PC-3 (cell line): Measurements from ENCODE around the gene WDR33. TPM values are rescaled to one million over a fixed set of nuclear protein-coding genes. Genes with fewer than 3 reads are reported as not detected.

Experiments
- ATAC-seq: fragments of 200-7000 bp; cut with Tn5 transposase; 2 replicates; pipeline ENCODE4 v1.9.1; 2020; ENCODE audit warnings: mild to moderate bottlenecking, moderate library complexity
- BruUV-seq: library from RNA; stranded (reverse); fragments of 400-500 nt; replicated peaks from 2 replicates; lab custom pipeline; 2021; lab: Mats Ljungman, UMichigan
- CTCF ChIA-PET: fragments of 300-600 bp; sonication (Branson Sonifier 250); formaldehyde crosslinking; loops from one replicate; lab custom pipeline; 2022; ENCODE audit warnings: antibody characterized with exemption; lab: Charles Lee
- POLR2A ChIA-PET: fragments of 300-600 bp; sonication (Branson Sonifier 250); formaldehyde crosslinking; loops from one replicate; lab custom pipeline; 2022; ENCODE audit warnings: antibody characterized with exemption; ENCODE audit not compliant: unreplicated experiment; lab: Charles Lee
- DNase-seq: peaks from one replicate; pipeline ENCODE4 v3.0.0-alpha.2; 2015
- H2AFZ ChIP-seq: fragments of 300-600 bp; sonication (generic); 2 replicates; pipeline ENCODE4 v1.6.0; 2016; ENCODE audit warnings: antibody characterized with exemption, low read length
- H3F3A ChIP-seq: fragments of 300-600 bp; sonication (generic); one replicate; pipeline ENCODE4 v1.6.0; 2017; ENCODE audit warnings: antibody characterized with exemption, low read length, control low read depth, mild to moderate bottlenecking; ENCODE audit not compliant: unreplicated experiment
- H3K27ac ChIP-seq: fragments of 300-600 bp; sonication (generic); 2 replicates; pipeline ENCODE4 v1.5.1; 2016; ENCODE audit warnings: mild to moderate bottlenecking, low read length
- H3K27me3 ChIP-seq: fragments of 300-600 bp; sonication (generic); 2 replicates; pipeline ENCODE4 v1.6.1; 2016; ENCODE audit warnings: low read length, mixed read lengths
- H3K36me3 ChIP-seq: fragments of 300-600 bp; sonication (generic); 2 replicates; pipeline ENCODE4 v1.6.1; 2016; ENCODE audit warnings: low read depth, mixed run types, low read length, mixed read lengths
- H3K4me1 ChIP-seq: fragments of 300-600 bp; sonication (generic); 2 replicates; pipeline ENCODE4 v1.5.1; 2016; ENCODE audit warnings: low read length; ENCODE audit not compliant: insufficient read depth
- H3K4me2 ChIP-seq: fragments of 300-600 bp; sonication (generic); 2 replicates; pipeline ENCODE4 v1.6.0; 2016; ENCODE audit warnings: low read length
- H3K4me3 ChIP-seq: fragments of 300-600 bp; sonication (generic); 2 replicates; pipeline ENCODE4 v1.5.1; 2016; ENCODE audit warnings: mild to moderate bottlenecking, low read length, mixed read lengths
- H3K79me2 ChIP-seq: fragments of 300-600 bp; sonication (generic); 2 replicates; pipeline ENCODE4 v1.6.1; 2017; ENCODE audit warnings: low read length, mixed read lengths
- H3K9ac ChIP-seq: fragments of 300-600 bp; sonication (generic); 2 replicates; pipeline ENCODE4 v1.6.0; 2016; ENCODE audit warnings: mild to moderate bottlenecking, low read length
- H3K9me2 ChIP-seq: fragments of 300-600 bp; sonication (generic); replicated peaks from 2 replicates; pipeline ENCODE4 v1.6.1; 2016; ENCODE audit warnings: mixed run types, low read length, mixed read lengths
- H3K9me3 ChIP-seq: fragments of 300-600 bp; sonication (generic); 2 replicates; pipeline ENCODE4 v1.6.1; 2016; ENCODE audit warnings: low read length, mixed read lengths
- H4K20me1 ChIP-seq: fragments of 300-600 bp; sonication (generic); 2 replicates; pipeline ENCODE4 v1.6.1; 2016; ENCODE audit warnings: low read length, mixed read lengths
- CTCF ChIP-seq: fragments of 300-600 bp; sonication (generic); conservative IDR thresholded peaks from 2 replicates; pipeline ENCODE4 v1.5.1; 2017; ENCODE audit warnings: antibody characterized with exemption, low read depth, mild to moderate bottlenecking, low read length
- EZH2 ChIP-seq: fragments of 300-600 bp; sonication (generic); IDR thresholded peaks from one replicate; pipeline ENCODE4 v1.6.1; 2017; ENCODE audit warnings: antibody characterized with exemption, mild to moderate bottlenecking, low read length; ENCODE audit not compliant: unreplicated experiment
- EZH2phosphoT487 ChIP-seq: fragments of 300-600 bp; sonication (generic); IDR thresholded peaks from 2 replicates; pipeline ENCODE4 v1.6.1; 2018; ENCODE audit warnings: mild to moderate bottlenecking, antibody characterized with exemption, low read length, borderline replicate concordance
- intact Hi-C: fragments of 100-400 bp; cut with micrococcal nuclease; formaldehyde crosslinking; loops from 2 replicates; pipeline ENCODE4 v1.9.0; 2023
- total RNA-seq: library from RNA; depleted of rRNA; stranded (reverse); fragments of >200 nt; gene quantifications from 2 replicates; pipeline ENCODE4 v1.2.3, GENCODE V29; 2014

Gene WDR33
- total RNA-seq, 1 experiment from 2014 or later = 31.7 TPM

DNA sequence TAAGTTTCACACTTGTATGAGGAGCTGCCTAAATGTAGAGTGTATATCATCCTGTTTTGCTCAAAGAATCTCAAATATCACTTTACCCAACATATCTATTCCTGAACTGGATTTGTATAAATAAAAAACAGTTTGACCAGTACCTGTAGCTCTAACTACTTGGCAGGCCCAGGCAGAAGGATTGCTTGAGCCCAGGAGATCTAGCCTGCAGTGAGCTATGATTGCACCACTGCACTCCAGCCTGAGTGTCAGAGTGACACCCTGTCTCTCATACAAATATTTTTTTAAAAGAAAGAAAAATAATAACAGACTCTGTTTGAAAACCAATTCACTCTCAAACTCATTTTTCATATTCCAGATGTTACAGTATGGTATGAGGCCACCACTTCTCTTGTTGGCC lies 127.9 kb downstream of the WDR33 start:
- no peaks in the 10 kb centered on the region for H3K9me2 ChIP-seq
- BruUV-seq = no TSS peak
- 0 out of 2 replicates have a peak, but pooled peaks cover under 1% of the 10 kb centered on the region for H3K9me3 ChIP-seq
- POLR2A ChIA-PET = no interaction called here
- CTCF ChIA-PET = no interaction called here
- no peaks in the 10 kb centered on the region for H3F3A ChIP-seq
- ATAC-seq (no peak), DNase-seq (no peak)
- H2AFZ ChIP-seq = no peak overlapping the region
- no peaks in the 10 kb centered on the region for H3K4me1 ChIP-seq
- intact Hi-C loops = no loop called here
- no peak overlapping the region for H3K27ac ChIP-seq
- no peaks in the 10 kb centered on the region for H3K79me2 ChIP-seq
- H3K4me3 ChIP-seq = no peak overlapping the region
- H4K20me1 ChIP-seq = no peaks in the 10 kb centered on the region
- no peak for TF ChIP-seq EZH2
- TF ChIP-seq EZH2phosphoT487 = no peak
- no peak for TF ChIP-seq CTCF
- H3K27me3 ChIP-seq = no peaks in the 10 kb centered on the region
- no peak overlapping the region for H3K4me2 ChIP-seq
- H3K36me3 ChIP-seq = no peaks in the 10 kb centered on the region
- no peak overlapping the region for H3K9ac ChIP-seq

DNA sequence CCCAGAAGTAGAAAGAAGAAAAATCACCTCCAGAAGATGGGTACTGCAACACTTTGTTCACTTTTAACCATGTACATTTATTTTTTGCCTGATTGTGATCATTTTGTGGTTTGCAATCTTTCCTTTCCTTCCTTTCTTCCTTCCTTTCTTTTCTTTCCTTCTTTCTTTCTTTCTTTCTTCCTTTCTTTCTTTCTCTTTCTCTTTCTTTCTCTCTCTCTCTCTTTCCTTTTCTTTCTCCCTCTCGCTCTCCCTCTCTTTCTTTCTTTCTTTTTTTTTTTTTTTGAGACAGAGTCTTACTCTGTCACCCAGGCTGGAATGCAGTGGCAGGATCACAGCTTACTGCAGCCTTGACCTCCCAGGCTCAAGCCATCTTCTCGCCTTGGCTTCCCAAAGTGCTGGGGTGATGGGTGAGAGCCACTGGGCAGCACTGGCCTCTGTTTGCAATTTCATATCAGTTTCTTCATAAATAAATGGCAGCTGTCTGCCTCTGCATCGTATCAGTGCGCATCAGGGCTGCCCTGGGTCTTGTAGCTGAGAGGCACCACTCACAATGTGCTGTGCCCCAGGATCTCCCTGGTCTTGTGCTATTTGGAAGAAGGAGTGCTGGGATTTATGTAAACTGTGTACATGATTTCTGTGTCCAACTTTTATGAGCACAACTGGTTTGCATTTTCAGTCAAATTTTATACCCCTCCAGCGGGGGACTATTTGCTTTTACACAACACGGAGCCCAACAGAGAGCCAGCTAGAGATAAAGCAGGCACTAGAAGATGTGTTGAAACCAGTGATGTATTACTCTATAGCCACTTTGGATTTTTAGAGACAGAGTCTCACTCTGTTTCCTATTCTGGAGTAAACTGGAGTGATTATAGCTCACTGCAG lies 128.8 kb downstream of the WDR33 start:
- Histone ChIP-seq H3K79me2 (no peaks in the 10 kb centered on the region), H3K9ac (no peak overlapping the region), H4K20me1 (no peaks in the 10 kb centered on the region), H3K36me3 (no peaks in the 10 kb centered on the region), H3K27me3 (no peaks in the 10 kb centered on the region), H3K27ac (no peak overlapping the region), H3K4me2 (no peak overlapping the region), H3K9me3 (no peaks in the 10 kb centered on the region), H3K4me1 (no peaks in the 10 kb centered on the region), H3K4me3 (no peak overlapping the region), H3F3A (no peaks in the 10 kb centered on the region), H3K9me2 (no peaks in the 10 kb centered on the region), H2AFZ (no peak overlapping the region)
- BruUV-seq = no TSS peak
- DNase-seq (no peak), ATAC-seq (no peak)
- POLR2A ChIA-PET = no interaction called here
- intact Hi-C loops = no loop called here
- TF ChIP-seq CTCF (no peak), EZH2phosphoT487 (no peak), EZH2 (no peak)
- CTCF ChIA-PET = no interaction called here

DNA sequence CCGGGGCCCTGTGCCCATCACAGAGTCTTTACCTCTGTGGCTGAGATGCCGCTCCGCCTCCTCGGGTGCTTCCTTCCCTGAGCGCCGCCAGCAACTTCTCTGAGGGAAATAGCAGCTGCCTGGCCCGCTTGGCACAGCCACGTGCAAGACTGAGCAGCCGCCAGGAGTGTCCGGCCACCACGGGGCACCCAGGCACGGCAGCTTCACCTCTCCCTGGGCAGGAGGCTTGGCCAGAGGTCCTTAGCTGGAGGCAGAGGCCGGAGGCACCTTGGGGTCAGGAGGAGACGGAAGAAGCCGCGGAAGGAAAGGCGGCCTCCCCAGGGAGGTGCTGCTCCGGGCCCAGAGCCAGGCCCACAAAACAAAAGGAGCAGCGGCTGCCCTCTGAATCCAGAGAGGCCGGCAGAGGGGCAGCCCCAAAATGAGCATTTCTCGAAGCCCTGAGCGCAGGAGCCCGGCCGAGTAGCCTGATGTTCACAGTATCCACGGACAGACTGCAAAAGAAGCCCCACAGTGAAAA lies 129.6 kb downstream of the WDR33 start:
- Histone ChIP-seq H3K9me2 (no peaks in the 10 kb centered on the region), H3K4me2 (no peak overlapping the region), H4K20me1 (no peaks in the 10 kb centered on the region), H3K9me3 (no peaks in the 10 kb centered on the region), H3K4me1 (no peaks in the 10 kb centered on the region), H3K36me3 (no peaks in the 10 kb centered on the region), H3K9ac (no peak overlapping the region), H3K4me3 (no peak overlapping the region), H3K27me3 (no peaks in the 10 kb centered on the region), H3K79me2 (no peaks in the 10 kb centered on the region), H3F3A (no peaks in the 10 kb centered on the region), H3K27ac (no peak overlapping the region), H2AFZ (no peak overlapping the region)
- ChIA-PET CTCF (no interaction called here), POLR2A (no interaction called here)
- no peak for ATAC-seq
- no peak for TF ChIP-seq EZH2phosphoT487
- no peak for TF ChIP-seq EZH2
- TF ChIP-seq CTCF = no peak
- intact Hi-C loops = no loop called here
- no peak for DNase-seq
- BruUV-seq = no TSS peak
